Thoracic aorta (tissue), 2 donors: Measurements from ENCODE around the gene EEF1AKMT3. TPM values are rescaled to one million over a fixed set of nuclear protein-coding genes. Genes with fewer than 3 reads are reported as not detected.

Source experiments
- ATAC-seq: fragments of 150-250 bp; one replicate; pipeline ENCODE4 v1.8.0; 2017; ENCODE audit warnings: low read depth; ENCODE audit not compliant: insufficient number of reproducible peaks, low FRiP score
- DNase-seq: peaks from one replicate; pipeline ENCODE4 v3.0.0-alpha.2; 2020; ENCODE audit warnings: low spot score
- H3K27ac ChIP-seq, 2 donors: fragments of 200-600 bp; sonication (generic); 1 replicate in 1 of 2; 2 replicates in 1 of 2; pipeline ENCODE4 v1.5.1; 2016; ENCODE audit warnings: mild to moderate bottlenecking in 2 of 2, moderate library complexity in 2 of 2
- H3K27me3 ChIP-seq: fragments of 200-600 bp; sonication (generic); replicated peaks from 2 replicates; pipeline ENCODE4 v1.6.0; 2016; ENCODE audit warnings: mild to moderate bottlenecking; ENCODE audit not compliant: insufficient read depth
- H3K36me3 ChIP-seq: fragments of 200-600 bp; sonication (generic); one replicate; pipeline ENCODE4 v1.5.1; 2016
- H3K4me1 ChIP-seq, 2 donors: fragments of 200-600 bp; sonication (generic); 1 replicate in 1 of 2; 2 replicates in 1 of 2; pipeline versions ENCODE4 v1.5.1 to v1.6.0; 2016; ENCODE audit warnings: low read depth in 2 of 2, mild to moderate bottlenecking in 1 of 2; ENCODE audit not compliant: control insufficient read depth in 1 of 2
- H3K4me3 ChIP-seq: fragments of 200-600 bp; sonication (generic); 2 replicates; pipeline ENCODE4 v1.5.1; 2016; ENCODE audit warnings: mild to moderate bottlenecking
- H3K9me3 ChIP-seq: fragments of 200-600 bp; sonication (generic); 2 replicates; pipeline ENCODE4 v1.5.1; 2016
- CTCF ChIP-seq: fragments of 200-600 bp; sonication (generic); IDR thresholded peaks from one replicate; pipeline ENCODE4 v1.5.1; 2019; ENCODE audit warnings: antibody characterized with exemption
- total RNA-seq, 2 donors: library from RNA; depleted of rRNA; stranded (reverse); fragments of >200 nt; gene quantifications; one replicate each; pipeline versions ENCODE4 v1.1.0 to v1.2.3, GENCODE V29; 2016

The EEF1AKMT3 gene
- total RNA-seq, 2 donors from 2014 or later: 7.0 to 9.7 TPM

DNA sequence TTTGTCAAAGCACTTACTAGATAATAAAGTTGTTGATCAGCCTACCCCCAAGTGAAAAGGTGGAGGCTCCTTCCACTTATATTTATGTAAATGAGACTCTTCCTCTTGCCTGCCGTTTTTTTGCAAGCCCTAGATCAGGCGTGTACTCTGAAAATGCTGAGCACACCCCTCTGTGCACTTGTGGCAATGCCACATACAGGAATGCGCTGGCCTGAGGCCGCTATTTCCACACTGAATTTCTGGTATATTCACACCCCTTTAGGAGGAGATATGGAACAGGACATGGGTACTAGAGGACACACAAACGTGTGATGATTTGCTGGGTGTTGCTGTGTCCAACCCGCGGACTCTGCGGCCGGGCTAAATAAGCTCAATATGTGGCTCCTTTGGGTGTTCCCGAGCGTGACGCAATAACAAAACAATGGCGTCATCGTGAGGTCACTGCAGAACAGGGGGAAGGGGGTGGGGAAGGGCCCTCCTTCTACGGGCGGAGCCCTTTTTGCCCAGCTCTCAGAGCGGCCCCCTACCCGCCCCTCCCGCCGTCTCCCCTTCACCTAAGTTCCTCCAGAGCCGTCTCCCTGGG, 28.1 kb upstream of the EEF1AKMT3 start:
- ATAC-seq: peak; percentile 63
- H3K36me3 ChIP-seq: peaks cover 21% of the 10 kb centered on the region
- no peak for TF ChIP-seq CTCF
- peak; percentile 70 for DNase-seq
- peaks cover 3 to 6% of the 10 kb centered on the region in 2 donors for H3K4me1 ChIP-seq
- H3K9me3 ChIP-seq: no peaks in the 10 kb centered on the region
- no peaks in the 10 kb centered on the region for H3K27me3 ChIP-seq
- H3K4me3 ChIP-seq: peak overlapping the region; percentile 97
- peak overlapping the region; percentile 98 for H3K27ac ChIP-seq

- peak; percentile 95 for DNase-seq
Observed at GRCh38 chr12:57744777-57745484, 27.5 kb upstream of the EEF1AKMT3 start, which contains the start of gene TSPAN31. Gene TSPAN31 (plus strand): TSS chr12:57745039. CDS start chr12:57745155, 116 bp downstream.

GRCh38 chr12:57745485-57745881, 26.9 kb upstream of the EEF1AKMT3 start:
- ATAC-seq: no peak
- Histone ChIP-seq H3K4me1 (peaks cover 3 to 6% of the 10 kb centered on the region in 2 donors), H3K27ac (peak overlapping the region; percentile 98), H3K36me3 (peaks cover 21% of the 10 kb centered on the region), H3K9me3 (no peaks in the 10 kb centered on the region), H3K4me3 (peak overlapping the region; percentile 97), H3K27me3 (no peaks in the 10 kb centered on the region)
- no peak for DNase-seq
- no peak for TF ChIP-seq CTCF

More at GRCh38 chr12:57744777-57745484, 27.5 kb upstream of the EEF1AKMT3 start, which contains the start of gene TSPAN31:
- Histone ChIP-seq H3K4me1 (peaks cover 3 to 6% of the 10 kb centered on the region in 2 donors), H3K27ac (peak within 1 kb of the TSS; percentile 98), H3K27me3 (no peaks in the 10 kb centered on the region), H3K36me3 (peaks cover 21% of the 10 kb centered on the region), H3K4me3 (peak within 1 kb of the TSS; percentile 97), H3K9me3 (no peaks in the 10 kb centered on the region)
- ATAC-seq: peak; percentile 99
- TF ChIP-seq CTCF: no peak

DNA sequence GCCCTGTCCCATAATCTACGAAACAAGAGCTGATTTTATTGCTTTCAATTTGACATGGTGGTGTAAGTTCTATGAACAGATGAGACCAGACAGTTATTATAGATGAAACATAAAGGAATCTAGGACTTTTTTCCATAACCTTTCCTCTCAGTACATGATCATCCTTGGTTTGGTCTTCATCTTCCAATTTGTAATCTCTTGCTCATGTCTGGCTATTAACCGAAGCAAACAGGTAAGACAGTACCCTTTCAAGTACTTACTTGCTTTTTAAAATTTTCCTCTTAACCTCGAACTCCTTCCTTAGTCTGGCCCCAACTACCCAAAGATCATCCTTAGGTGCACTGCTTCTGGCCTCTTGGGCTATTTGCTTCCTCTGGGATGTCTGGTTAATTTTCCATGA, 26.4 kb upstream of the EEF1AKMT3 start:
- Histone ChIP-seq H3K9me3 (no peaks in the 10 kb centered on the region), H3K27ac (no peak overlapping the region), H3K4me3 (peak overlapping the region; percentile 97), H3K27me3 (no peaks in the 10 kb centered on the region), H3K36me3 (peaks cover 21% of the 10 kb centered on the region), H3K4me1 (peaks cover 5 to 10% of the 10 kb centered on the region in 2 donors)
- TF ChIP-seq CTCF: no peak
- ATAC-seq: no peak
- no peak for DNase-seq

GRCh38 chr12:57749061-57749460, 23.4 kb upstream of the EEF1AKMT3 start:
- no peak for TF ChIP-seq CTCF
- DNase-seq: no peak

More at GRCh38 chr12:57749061-57749460, 23.4 kb upstream of the EEF1AKMT3 start:
- peaks cover 21% of the 10 kb centered on the region for H3K36me3 ChIP-seq
- H3K27me3 ChIP-seq: no peaks in the 10 kb centered on the region
- H3K4me1 ChIP-seq: peaks cover 15 to 23% of the 10 kb centered on the region in 2 donors
- ATAC-seq: no peak
- H3K27ac ChIP-seq: no peak overlapping the region
- H3K9me3 ChIP-seq: no peaks in the 10 kb centered on the region
- H3K4me3 ChIP-seq: no peak overlapping the region
